ENCODE results near the gene NPLOC4.

DNA sequence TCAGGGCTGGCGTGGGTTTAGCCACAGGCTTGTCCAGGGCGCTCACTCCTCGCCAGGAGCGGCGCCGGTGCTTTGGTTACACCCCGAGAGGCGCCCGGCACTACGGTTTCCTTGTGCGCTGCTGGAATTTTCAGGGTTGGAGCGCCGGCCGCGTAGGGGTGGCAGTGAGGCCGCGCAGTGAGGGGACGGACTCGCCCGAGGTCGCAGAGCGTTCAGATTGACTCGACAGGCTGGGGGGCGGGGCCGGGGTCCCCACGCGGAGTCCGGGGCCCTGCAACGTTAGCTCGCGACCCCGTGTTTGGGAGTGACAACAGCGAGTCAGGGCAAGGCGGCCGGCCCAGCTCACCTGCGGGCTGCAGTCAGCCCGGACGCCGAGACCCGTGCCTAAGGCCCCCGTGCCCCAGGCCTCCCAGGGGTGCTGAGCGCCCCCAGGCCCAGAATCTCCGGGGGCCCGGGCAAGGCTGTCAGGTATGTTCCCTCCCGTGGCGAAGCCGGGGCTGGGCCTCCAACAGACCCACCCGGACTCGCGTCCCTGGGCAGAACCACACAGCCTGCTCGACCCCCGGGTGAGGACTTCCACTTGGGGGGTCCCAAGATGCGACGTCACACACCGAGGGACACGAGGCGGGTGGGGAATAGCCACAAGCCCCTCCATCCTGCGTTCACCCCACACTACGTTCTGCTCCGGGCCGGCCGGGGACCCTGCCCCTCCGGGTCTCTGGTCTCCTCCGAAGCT lies 123.0 kb downstream of the NPLOC4 start:
- TF ChIP-seq, protein P1, sequence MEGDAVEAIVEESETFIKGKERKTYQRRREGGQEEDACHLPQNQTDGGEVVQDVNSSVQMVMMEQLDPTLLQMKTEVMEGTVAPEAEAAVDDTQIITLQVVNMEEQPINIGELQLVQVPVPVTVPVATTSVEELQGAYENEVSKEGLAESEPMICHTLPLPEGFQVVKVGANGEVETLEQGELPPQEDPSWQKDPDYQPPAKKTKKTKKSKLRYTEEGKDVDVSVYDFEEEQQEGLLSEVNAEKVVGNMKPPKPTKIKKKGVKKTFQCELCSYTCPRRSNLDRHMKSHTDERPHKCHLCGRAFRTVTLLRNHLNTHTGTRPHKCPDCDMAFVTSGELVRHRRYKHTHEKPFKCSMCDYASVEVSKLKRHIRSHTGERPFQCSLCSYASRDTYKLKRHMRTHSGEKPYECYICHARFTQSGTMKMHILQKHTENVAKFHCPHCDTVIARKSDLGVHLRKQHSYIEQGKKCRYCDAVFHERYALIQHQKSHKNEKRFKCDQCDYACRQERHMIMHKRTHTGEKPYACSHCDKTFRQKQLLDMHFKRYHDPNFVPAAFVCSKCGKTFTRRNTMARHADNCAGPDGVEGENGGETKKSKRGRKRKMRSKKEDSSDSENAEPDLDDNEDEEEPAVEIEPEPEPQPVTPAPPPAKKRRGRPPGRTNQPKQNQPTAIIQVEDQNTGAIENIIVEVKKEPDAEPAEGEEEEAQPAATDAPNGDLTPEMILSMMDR (IDR thresholded peaks at IDR 0.05), result no peak
- no peak for TF ChIP-seq POLR2A (IDR thresholded peaks at IDR 0.05)

Measured in uterus (tissue), 2 donors.